Medulla oblongata (tissue), 1 donor: ENCODE measurements around the gene RNASEH1.

Source experiments
- DNase-seq: peaks from one replicate; pipeline ENCODE4 v3.0.0-alpha.2; 2015; ENCODE audit errors: extremely low spot score

The RNASEH1 gene

DNA sequence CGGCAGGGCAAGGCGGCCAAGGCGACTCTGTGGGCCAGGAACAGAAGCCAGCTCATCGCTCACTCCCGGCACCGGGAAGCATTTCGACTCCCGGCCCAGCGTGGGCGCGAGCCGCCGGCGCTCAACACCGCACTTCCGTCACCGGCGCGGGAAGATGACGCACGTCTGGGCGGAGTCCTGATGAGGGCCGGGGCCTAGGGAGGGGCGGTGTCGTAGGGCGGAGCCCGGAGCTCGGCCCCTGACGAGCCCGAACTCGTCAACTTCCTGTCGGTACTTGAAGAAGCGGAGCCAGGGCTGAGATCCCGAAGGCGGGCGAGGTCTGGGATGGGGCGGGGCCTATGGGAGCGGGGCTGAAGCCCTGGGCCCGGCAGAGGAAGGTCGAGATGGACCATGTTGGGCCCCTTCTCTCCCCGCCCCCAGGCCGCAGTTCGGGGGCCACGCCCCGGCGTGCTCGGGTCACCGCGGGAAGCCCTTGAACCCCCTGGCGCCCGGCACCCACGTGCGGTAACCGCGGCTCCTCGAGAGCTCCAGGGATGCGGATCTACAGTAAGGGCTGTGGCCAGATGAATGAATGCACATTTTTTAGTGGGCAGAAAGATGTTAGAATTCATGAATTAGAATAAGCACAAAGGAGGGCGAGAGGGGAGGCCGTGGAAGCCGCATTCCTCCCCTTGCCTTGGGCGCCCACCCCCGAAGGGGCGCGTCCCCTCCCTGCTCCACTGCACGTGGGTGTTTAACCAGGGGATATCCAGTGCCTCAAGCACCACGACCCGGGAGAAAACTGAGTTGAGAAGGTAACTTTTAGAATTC is at the start of gene RNASEH1:
Gene RNASEH1, minus strand, starts transcription at position 129 of the 810 bp plus-strand sequence. Its CDS starts 73 bp downstream, at position 56.
- DNase-seq: peak; percentile 98

- peak; percentile 41 for DNase-seq
Measured at GRCh38 chr2:3606370-3607201, 48.5 kb upstream of the RNASEH1 start.

- DNase-seq: no peak
Measured at GRCh38 chr2:3606028-3606369, 47.9 kb upstream of the RNASEH1 start.

GRCh38 chr2:3604991-3605961 is 47.1 kb upstream of the RNASEH1 start:
- peak; percentile 43 for DNase-seq

DNA sequence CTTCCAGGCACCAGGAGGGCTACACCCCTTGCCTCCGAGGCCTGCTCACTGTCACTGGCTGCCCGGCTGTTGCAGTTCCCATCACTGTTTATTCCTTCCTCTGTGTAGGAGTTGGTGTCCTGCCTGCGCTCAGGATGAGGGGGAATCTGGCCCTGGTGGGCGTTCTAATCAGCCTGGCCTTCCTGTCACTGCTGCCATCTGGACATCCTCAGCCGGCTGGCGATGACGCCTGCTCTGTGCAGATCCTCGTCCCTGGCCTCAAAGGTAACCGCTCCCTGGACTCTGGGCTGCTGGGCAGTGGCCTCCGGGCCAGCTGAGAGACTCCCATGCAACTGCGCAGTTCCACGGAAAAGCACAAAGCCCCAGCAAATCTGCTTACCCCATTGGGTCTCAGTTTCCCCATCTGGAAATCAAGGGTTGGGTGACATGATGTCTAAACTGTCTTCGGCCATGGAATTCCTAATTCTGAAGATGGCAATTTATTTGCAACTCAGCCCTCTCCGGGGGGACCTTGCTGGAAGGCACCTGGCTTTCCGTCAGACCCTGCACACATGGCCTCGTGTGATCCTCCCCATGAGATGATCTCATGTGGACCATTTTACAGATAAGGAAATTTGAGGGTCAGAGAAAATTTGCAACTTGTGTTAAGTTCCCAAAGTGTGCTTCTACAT is 46.2 kb upstream of the RNASEH1 start:
- DNase-seq: no peak

- DNase-seq: no peak
Measured at GRCh38 chr2:3603536-3604206, 45.5 kb upstream of the RNASEH1 start.

GRCh38 chr2:3602553-3603339 is 44.6 kb upstream of the RNASEH1 start:
- no peak for DNase-seq

DNA sequence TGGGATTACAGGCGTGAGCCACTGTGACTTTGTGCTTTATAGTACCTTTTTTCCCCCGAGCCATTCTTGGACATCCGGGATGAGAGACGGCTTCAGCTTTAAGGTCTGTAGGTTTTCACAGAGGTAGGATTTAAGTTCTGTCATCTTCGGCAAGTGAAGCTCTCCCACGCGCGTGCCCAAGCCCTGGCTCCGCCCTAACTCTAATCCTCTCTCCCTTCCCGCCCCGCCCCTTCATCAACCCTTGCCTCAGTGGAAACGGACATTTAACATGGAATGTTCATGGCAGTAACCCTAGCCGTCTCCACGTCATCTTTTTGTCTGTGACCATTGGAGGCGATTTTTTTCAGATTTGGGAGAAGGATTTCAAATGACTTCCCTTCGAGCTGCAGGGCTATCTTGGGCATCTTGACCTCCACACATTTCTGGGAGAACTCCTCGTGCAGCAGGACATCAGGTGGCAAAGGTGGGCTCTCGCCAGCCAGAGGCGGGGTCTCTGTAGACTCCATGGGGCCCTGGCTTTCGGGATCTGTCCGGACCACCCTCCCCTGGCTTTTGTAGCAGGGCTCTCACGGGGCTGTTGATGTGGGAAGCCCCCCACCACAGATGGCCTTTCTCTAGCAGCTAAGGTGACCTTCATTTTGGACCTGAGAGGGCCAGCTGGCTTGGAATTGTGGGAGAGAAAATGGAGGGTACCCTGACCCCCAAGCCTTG is 43.6 kb upstream of the RNASEH1 start:
- no peak for DNase-seq

GRCh38 chr2:3600256-3600855 is 42.2 kb upstream of the RNASEH1 start:
- no peak for DNase-seq

- no peak for DNase-seq
Measured at GRCh38 chr2:3598912-3599854, 41.0 kb upstream of the RNASEH1 start.

DNA sequence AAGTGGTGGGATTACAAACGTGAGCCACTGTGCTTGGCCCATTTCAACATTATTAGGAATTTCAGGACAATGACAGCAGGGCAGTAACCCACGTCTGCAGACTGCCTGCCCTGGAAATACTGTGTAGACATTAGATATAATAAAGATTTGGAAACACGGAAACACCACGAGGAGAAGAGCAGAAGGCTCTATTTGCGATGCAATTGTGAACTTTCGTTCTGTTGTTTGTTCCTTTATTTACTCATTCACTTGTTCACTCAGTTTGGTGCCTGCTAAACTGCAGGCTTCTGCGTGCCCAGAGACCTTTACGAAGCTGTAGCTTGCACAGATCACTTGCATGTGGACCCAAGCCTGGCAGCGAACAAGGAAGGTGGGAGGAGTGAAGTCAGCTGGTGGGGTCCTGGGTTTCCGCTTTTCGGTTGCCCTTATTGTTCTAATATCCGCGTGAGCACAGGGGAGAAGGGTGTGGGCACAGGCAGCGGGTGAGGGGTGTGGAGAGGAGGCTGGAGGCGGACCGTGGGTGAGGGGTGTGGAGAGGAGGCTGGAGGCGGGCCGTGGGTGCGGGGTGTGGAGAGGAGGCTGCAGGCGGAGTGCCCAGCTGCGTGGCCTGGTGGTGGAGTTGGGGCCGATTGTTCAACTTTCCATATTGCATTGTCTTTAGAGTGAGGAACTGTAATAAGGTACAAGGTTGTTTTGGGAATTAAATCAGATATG is 40.2 kb upstream of the RNASEH1 start:
- DNase-seq: no peak

DNA sequence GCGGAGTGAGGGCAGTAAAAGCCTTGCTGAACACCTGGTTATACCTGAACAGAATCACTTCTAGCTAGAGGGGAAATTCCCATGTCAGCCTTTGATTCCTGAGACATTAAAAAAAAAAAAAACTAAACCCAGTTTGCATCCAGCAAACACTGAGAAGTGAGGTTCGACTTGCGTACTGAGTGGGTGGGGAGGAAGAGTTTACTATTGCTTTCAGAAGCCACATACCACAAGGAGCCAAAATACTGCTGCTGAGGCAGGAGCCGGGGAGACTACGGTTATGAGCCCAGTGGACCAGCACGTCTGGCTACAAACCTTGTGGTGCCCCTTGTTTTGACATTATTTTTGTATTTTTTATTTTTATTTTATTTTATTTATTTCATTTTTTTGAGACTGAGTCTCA is 39.4 kb upstream of the RNASEH1 start:
- DNase-seq: no peak

DNA sequence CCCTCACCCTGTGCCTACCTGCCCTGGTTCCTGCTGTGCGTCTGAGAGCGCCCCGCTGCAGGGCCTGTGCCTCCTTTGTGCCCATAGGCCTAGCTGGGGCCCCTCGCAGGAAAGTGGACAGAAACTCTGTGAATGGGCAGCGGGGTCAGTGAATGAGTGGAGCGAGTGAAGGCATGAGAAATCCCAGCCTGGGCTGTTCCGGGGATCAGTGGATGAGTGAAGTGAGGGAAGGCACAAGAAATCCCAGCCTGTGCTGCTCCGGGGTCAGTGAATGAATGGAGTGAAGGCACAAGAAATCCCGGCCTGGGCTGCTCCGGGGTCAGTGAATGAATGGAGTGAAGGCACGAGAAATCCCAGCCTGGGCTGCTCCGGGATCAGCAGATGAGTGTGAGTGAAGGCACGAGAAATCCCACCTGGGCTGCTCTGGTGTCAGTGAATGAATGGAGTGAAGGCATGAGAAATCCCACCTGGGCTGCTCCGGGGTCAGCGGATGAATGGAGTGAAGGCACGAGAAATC is 38.8 kb upstream of the RNASEH1 start:
- DNase-seq: no peak

- DNase-seq: no peak
Measured at GRCh38 chr2:3595985-3596384, 37.9 kb upstream of the RNASEH1 start.

DNA sequence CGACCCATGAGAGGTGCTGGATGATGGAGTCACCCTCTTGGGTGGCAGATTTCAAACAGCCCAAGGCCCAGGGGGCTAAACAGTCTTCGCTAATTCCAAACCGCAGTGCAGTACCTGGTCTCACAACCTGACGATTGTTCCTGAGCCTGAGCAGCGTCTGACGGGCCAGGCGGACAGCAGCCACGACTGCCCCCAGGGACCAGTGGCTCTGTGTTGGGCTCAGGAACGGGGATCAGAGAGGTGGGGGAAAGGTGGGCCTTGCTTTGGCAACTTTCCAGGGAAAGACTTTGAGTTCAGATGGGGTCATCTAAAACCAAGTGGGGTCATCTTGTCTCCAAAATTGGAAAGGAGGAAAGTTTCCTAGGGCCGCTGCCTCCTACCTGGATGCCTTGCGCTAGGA is 37.3 kb upstream of the RNASEH1 start:
- no peak for DNase-seq

DNA sequence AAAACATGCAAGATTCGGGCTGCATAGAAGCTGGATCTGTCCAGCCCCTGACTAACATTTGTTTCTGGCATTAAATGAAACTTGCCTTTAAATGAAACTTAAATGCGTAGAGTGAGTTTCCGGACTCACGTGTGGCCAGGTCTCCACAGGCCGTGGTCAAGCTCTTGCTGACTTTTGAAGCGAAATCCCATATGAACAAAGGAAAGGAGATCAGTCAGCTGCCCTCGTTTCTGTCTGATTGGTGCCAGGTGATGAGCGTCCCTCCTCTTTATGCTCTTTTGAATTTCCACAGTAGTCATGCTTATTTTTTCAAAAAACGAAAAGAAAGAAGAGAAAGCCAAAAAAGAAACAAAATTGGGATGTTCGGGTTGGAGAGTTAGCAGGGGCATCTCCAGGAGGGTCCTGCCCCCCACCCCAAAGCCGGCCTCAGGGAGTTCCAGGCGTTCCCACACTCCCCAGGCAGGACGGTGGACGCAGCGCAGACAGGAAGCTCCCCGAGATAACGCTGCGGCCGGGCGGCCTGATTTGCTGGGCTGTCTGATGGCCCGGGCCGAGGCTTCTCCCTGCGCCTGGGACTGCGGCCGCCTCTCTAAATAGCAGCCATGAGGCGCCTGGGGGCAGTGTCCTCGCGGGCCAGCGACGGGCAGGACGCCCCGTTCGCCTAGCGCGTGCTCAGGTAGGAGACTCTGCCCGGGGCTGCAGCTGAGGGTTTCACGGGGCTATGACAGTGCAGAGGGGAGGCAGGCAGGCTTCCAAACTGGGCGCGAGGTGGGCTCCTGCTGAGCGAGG is 36.6 kb upstream of the RNASEH1 start, which contains the start of gene COLEC11:
Gene COLEC11, plus strand, starts transcription at position 620 of the 789 bp plus-strand sequence. CDS start 9,229 bp downstream, outside the sequence.
- DNase-seq: no peak
